Stimulated activated CD4-positive, alpha-beta T cell treated with anti-CD3 and anti-CD28 coated beads, Interleukin-2, amount 100 ng/mL, for 4 hours (primary cell): ENCODE measurements around the gene GYPC.
"Not testable (repeated sequence)": the region's sequence is repeated elsewhere in the genome, so short reads cannot be mapped to it uniquely, and the experiment has no call there.

ENCODE experiments used
- DNase-seq: peaks from one replicate; pipeline ENCODE4 v3.0.0-alpha.2; 2020; ENCODE audit warnings: low read depth

The GYPC gene

GRCh38 chr2:126671488-126671887 lies 15.5 kb downstream of the GYPC start:
- DNase-seq = no peak

GRCh38 chr2:126672980-126673605 lies 17.1 kb downstream of the GYPC start:
- no peak for DNase-seq

- DNase-seq = no peak
Measured at GRCh38 chr2:126674075-126674744, 18.3 kb downstream of the GYPC start.

- DNase-seq = no peak
Measured at GRCh38 chr2:126675637-126676036, 19.7 kb downstream of the GYPC start.

- DNase-seq = no peak
Measured at GRCh38 chr2:126676221-126677175, 20.5 kb downstream of the GYPC start.

- no peak for DNase-seq
Measured at GRCh38 chr2:126677176-126677538, 21.2 kb downstream of the GYPC start.

- no peak for DNase-seq
Measured at GRCh38 chr2:126678269-126679065, 22.5 kb downstream of the GYPC start.

- no peak for DNase-seq
Measured at GRCh38 chr2:126679094-126679713, 23.2 kb downstream of the GYPC start.

GRCh38 chr2:126681505-126681904 lies 25.5 kb downstream of the GYPC start:
- no peak for DNase-seq

GRCh38 chr2:126685629-126686028 lies 29.7 kb downstream of the GYPC start:
- DNase-seq = no peak

GRCh38 chr2:126686286-126686685 lies 30.3 kb downstream of the GYPC start:
- no peak for DNase-seq

- no peak for DNase-seq
Measured at GRCh38 chr2:126686841-126687485, 31.0 kb downstream of the GYPC start.

GRCh38 chr2:126687503-126687902 lies 31.5 kb downstream of the GYPC start:
- DNase-seq = no peak

GRCh38 chr2:126688594-126688993 lies 32.6 kb downstream of the GYPC start:
- not testable (repeated sequence) for DNase-seq

GRCh38 chr2:126692241-126692640 lies 36.3 kb downstream of the GYPC start:
- DNase-seq = not testable (repeated sequence)

- not testable (repeated sequence) for DNase-seq
Measured at GRCh38 chr2:126692934-126693592, 37.1 kb downstream of the GYPC start.

- DNase-seq = no peak
Measured at GRCh38 chr2:126696644-126697520, 40.9 kb downstream of the GYPC start.

- no peak for DNase-seq
Measured at GRCh38 chr2:126698376-126698775, 42.4 kb downstream of the GYPC start.

GRCh38 chr2:126699018-126699417 lies 43.1 kb downstream of the GYPC start:
- no peak for DNase-seq
